ENCODE results near the gene PIM3.

Gene PIM3

GRCh38 chr22:49955581-49956417 lies 4.8 kb upstream of the PIM3 start:
- DNase-seq (ENCODE audit: low read depth, low spot score) = no peak
- no peak overlapping the region for H3K4me3 ChIP-seq (ENCODE audit: low read depth, low read length)
- in situ Hi-C loops (cut with HindIII; ENCODE audit: low sequenced_read_pairs) = no loop called here
- TF ChIP-seq, protein P1, sequence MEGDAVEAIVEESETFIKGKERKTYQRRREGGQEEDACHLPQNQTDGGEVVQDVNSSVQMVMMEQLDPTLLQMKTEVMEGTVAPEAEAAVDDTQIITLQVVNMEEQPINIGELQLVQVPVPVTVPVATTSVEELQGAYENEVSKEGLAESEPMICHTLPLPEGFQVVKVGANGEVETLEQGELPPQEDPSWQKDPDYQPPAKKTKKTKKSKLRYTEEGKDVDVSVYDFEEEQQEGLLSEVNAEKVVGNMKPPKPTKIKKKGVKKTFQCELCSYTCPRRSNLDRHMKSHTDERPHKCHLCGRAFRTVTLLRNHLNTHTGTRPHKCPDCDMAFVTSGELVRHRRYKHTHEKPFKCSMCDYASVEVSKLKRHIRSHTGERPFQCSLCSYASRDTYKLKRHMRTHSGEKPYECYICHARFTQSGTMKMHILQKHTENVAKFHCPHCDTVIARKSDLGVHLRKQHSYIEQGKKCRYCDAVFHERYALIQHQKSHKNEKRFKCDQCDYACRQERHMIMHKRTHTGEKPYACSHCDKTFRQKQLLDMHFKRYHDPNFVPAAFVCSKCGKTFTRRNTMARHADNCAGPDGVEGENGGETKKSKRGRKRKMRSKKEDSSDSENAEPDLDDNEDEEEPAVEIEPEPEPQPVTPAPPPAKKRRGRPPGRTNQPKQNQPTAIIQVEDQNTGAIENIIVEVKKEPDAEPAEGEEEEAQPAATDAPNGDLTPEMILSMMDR (IDR thresholded peaks at IDR 0.05; ENCODE audit: low read depth, low read length) = no peak

- no peak for DNase-seq (ENCODE audit: low read depth, low spot score)
- TF ChIP-seq, protein P1 (IDR thresholded peaks at IDR 0.05; ENCODE audit: low read depth, low read length) = no peak
- no peak overlapping the region for H3K4me3 ChIP-seq (ENCODE audit: low read depth, low read length)
- in situ Hi-C loops (cut with HindIII; ENCODE audit: low sequenced_read_pairs) = no loop called here
These were observed 4.2 kb upstream of the PIM3 start for GRCh38 chr22:49956418-49956770.

- H3K4me3 ChIP-seq (ENCODE audit: low read depth, low read length) = no peak overlapping the region
- no peak for DNase-seq (ENCODE audit: low read depth, low spot score)
- in situ Hi-C loops (cut with HindIII; ENCODE audit: low sequenced_read_pairs) = no loop called here
- TF ChIP-seq, protein P1 (IDR thresholded peaks at IDR 0.05; ENCODE audit: low read depth, low read length) = no peak
These were observed 3.4 kb upstream of the PIM3 start for GRCh38 chr22:49956914-49957825.

- in situ Hi-C loops (cut with HindIII; ENCODE audit: low sequenced_read_pairs) = no loop called here
- TF ChIP-seq, protein P1 (IDR thresholded peaks at IDR 0.05; ENCODE audit: low read depth, low read length) = no peak
- no peak overlapping the region for H3K4me3 ChIP-seq (ENCODE audit: low read depth, low read length)
- no peak for DNase-seq (ENCODE audit: low read depth, low spot score)
These were observed 2.7 kb upstream of the PIM3 start for GRCh38 chr22:49957826-49958365.

DNA sequence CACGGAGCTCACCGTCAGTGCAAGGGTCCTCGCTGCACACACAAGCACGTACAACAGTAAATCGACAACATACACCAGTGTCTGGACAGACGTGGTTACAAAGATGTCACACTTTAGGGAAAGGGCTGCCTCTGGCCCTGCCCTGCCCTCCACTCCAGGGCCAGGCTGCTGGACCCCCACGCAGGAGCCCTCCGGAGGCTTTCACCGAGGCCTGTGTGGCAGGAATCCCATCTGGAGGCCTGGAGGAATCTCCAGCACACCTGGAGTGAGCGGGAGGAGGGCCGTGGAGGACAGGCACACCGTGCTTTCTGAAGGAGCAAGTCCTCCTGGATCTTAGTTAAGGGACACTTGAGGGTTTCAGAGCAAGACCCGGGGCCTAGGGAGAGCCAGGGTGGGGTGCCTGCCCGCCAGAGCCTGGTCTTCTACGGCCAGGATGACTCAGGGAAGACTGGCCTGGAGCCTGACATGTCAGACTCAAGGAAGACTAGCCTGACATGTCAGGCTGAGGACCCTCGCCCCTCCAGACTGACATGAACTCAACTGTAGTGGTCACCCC lies 2.1 kb upstream of the PIM3 start:
- no peak overlapping the region for H3K4me3 ChIP-seq (ENCODE audit: low read depth, low read length)
- in situ Hi-C loops (cut with HindIII; ENCODE audit: low sequenced_read_pairs) = no loop called here
- no peak for DNase-seq (ENCODE audit: low read depth, low spot score)
- TF ChIP-seq, protein P1 (IDR thresholded peaks at IDR 0.05; ENCODE audit: low read depth, low read length) = no peak
